GM21423 (cell line): ENCODE data around the gene KANK3.
"Not testable (repeated sequence)": the region's sequence is repeated elsewhere in the genome, so short reads cannot be mapped to it uniquely, and the experiment has no call there.

Experiments
- ATAC-seq: cut with Tn5 transposase; IDR thresholded peaks from one replicate; pipeline ENCODE4 v1.9.1; 2021; ENCODE audit warnings: mild to moderate bottlenecking, moderate library complexity; ENCODE audit not compliant: unreplicated experiment

KANK3 gene

GRCh38 chr19:8371011-8371804 lies 28.1 kb upstream of the KANK3 start:
- ATAC-seq, result no peak

GRCh38 chr19:8370176-8371010 lies 27.3 kb upstream of the KANK3 start:
- no peak for ATAC-seq

GRCh38 chr19:8367327-8368001 lies 24.4 kb upstream of the KANK3 start:
- ATAC-seq, result no peak

GRCh38 chr19:8366961-8367326 lies 23.9 kb upstream of the KANK3 start:
- no peak for ATAC-seq

GRCh38 chr19:8366121-8366581 lies 23.1 kb upstream of the KANK3 start:
- ATAC-seq, result no peak

GRCh38 chr19:8363803-8364771 lies 21.0 kb upstream of the KANK3 start, which contains the start of gene ANGPTL4:
Gene ANGPTL4, plus strand, starts transcription at chr19:8364155. Its CDS starts 167 bp downstream, at chr19:8364322.
- ATAC-seq, result no peak

- no peak for ATAC-seq
These were observed 19.1 kb upstream of the KANK3 start for GRCh38 chr19:8361921-8362793.

GRCh38 chr19:8360196-8360595 lies 17.1 kb upstream of the KANK3 start:
- ATAC-seq, result no peak

- no peak for ATAC-seq
These were observed 15.9 kb upstream of the KANK3 start for GRCh38 chr19:8358948-8359347.

- ATAC-seq, result no peak
These were observed 14.0 kb upstream of the KANK3 start for GRCh38 chr19:8357007-8357521.

GRCh38 chr19:8355631-8356402 lies 12.8 kb upstream of the KANK3 start:
- no peak for ATAC-seq

GRCh38 chr19:8352845-8353244 lies 9.8 kb upstream of the KANK3 start:
- not testable (repeated sequence) for ATAC-seq

- ATAC-seq, result no peak
These were observed 9.2 kb upstream of the KANK3 start for GRCh38 chr19:8352134-8352827.

- ATAC-seq, result not testable (repeated sequence)
These were observed 6.7 kb upstream of the KANK3 start for GRCh38 chr19:8349629-8350372.

GRCh38 chr19:8343483-8343844 lies 402 bp upstream of the KANK3 start:
- no peak for ATAC-seq

- ATAC-seq, result no peak
These were observed 762 bp downstream of the KANK3 start for GRCh38 chr19:8342316-8342683.

- ATAC-seq, result not testable (repeated sequence)
These were observed 1.6 kb downstream of the KANK3 start for GRCh38 chr19:8341504-8341903.
